ENCODE measurements around the gene ZNF358. TPM values are rescaled to one million over a fixed set of nuclear protein-coding genes. Genes with fewer than 3 reads are reported as not detected.

Gene ZNF358
- polyA plus RNA-seq, 3 donors = 0.41 to 8.6 (median 1.0) TPM

- Mint-ChIP-seq H3K36me3 (peaks cover 50 to 64% of the 10 kb centered on the region in 2 donors), H3K4me3 (peak overlapping the region in 1 of 2 donors; percentile 57), H3K4me1 (peaks cover 51% of the 10 kb centered on the region), H3K27me3 (ENCODE audit: low read depth in 3 of 3) (no peaks in the 10 kb centered on the region), H3K9me3 (peaks cover 0 to 5% (median 0%) of the 10 kb centered on the region in 7 donors), H3K27ac (peak overlapping the region; percentile 98 to 100 (median 99))
- Histone ChIP-seq H3K9ac (ENCODE audit: insufficient read depth, low read length, poor library complexity, severe bottlenecking) (peak overlapping the region; percentile 33), H4K20me1 (ENCODE audit: insufficient read depth, low read length) (no peaks in the 10 kb centered on the region), H3K79me2 (ENCODE audit: insufficient read depth, low read length) (no peaks in the 10 kb centered on the region), H3K4me1 (ENCODE audit: control insufficient read depth in 1 of 2, insufficient read depth in 2 of 2, low read length in 2 of 2) (peaks cover 44 to 48% of the 10 kb centered on the region in 2 donors), H3K27me3 (ENCODE audit: control insufficient read depth in 2 of 2, insufficient read depth in 2 of 2, low read length in 2 of 2) (no peaks in the 10 kb centered on the region), H3K9me3 (replicated peaks in 1 of 2; ENCODE audit: control insufficient read depth in 1 of 2, insufficient read depth in 1 of 2, low read length in 2 of 2) (no peaks in the 10 kb centered on the region), H3K27ac (ENCODE audit: low read depth in 1 of 2, low read length in 2 of 2) (peak overlapping the region; percentile 95 to 98), H3K36me3 (replicated peaks in 1 of 2; ENCODE audit: control insufficient read depth in 1 of 2, insufficient read depth in 2 of 2, low read length in 2 of 2) (peaks cover 43 to 50% of the 10 kb centered on the region in 2 donors), H3K4me3 (replicated peaks in 1 of 3; ENCODE audit: low read depth in 2 of 3, low read length in 3 of 3) (no peak overlapping the region), H3K4me2 (replicated peaks; ENCODE audit: extremely low read depth, low read length, poor library complexity, severe bottlenecking) (no peak overlapping the region), H2AFZ (ENCODE audit: insufficient read depth, low read depth, low read length, poor library complexity, severe bottlenecking) (no peak overlapping the region)
- intact Hi-C loops (cut with micrococcal nuclease) = loop anchor here (5.0 to 10.0 kb wide), 2 partner anchors 50 to 112 kb away; no protein-coding TSS in a partner anchor
- no peak for TF ChIP-seq CTCF (IDR thresholded peaks at IDR 0.05)
- no peak for DNase-seq
- 99% methylated on average over 21 of the region's 24 CpGs for WGBS (ENCODE audit: insufficient coverage)
Measured at GRCh38 chr19:7542556-7543348, 26.8 kb downstream of the ZNF358 start.

- H3K27me3 Mint-ChIP-seq (ENCODE audit: low read depth in 3 of 3) = no peaks in the 10 kb centered on the region
- no peaks in the 10 kb centered on the region for H3K79me2 ChIP-seq (ENCODE audit: insufficient read depth, low read length)
- DNase-seq = peak; percentile 76 to 83 (median 82)
- peak overlapping the region; percentile 51 to 71 for H3K4me3 Mint-ChIP-seq
- peaks cover 43 to 62% of the 10 kb centered on the region in 2 donors for H3K36me3 Mint-ChIP-seq
- peaks cover 50% of the 10 kb centered on the region for H3K4me1 Mint-ChIP-seq
- H3K4me3 ChIP-seq (replicated peaks in 1 of 3; ENCODE audit: low read depth in 2 of 3, low read length in 3 of 3) = peak overlapping the region in 1 of 3 experiments; percentile 47
- H3K4me2 ChIP-seq (replicated peaks; ENCODE audit: extremely low read depth, low read length, poor library complexity, severe bottlenecking) = peak overlapping the region; percentile 41
- H4K20me1 ChIP-seq (ENCODE audit: insufficient read depth, low read length) = no peaks in the 10 kb centered on the region
- WGBS (ENCODE audit: insufficient coverage) = 0% methylated on average over 3 of the region's 3 CpGs
- H3K27ac Mint-ChIP-seq = peak overlapping the region; percentile 98 to 100 (median 99)
- H3K9me3 Mint-ChIP-seq = peaks cover 0 to 5% (median 0%) of the 10 kb centered on the region in 7 donors
- H3K36me3 ChIP-seq (replicated peaks in 1 of 2; ENCODE audit: control insufficient read depth in 1 of 2, insufficient read depth in 2 of 2, low read length in 2 of 2) = peaks cover 33 to 40% of the 10 kb centered on the region in 2 donors
- no peak for TF ChIP-seq CTCF (IDR thresholded peaks at IDR 0.05)
- peak overlapping the region; percentile 95 to 98 for H3K27ac ChIP-seq (ENCODE audit: low read depth in 1 of 2, low read length in 2 of 2)
- intact Hi-C loops (cut with micrococcal nuclease) = loop anchor here (5.0 to 10.0 kb wide), 2 partner anchors 52 to 110 kb away; no protein-coding TSS in a partner anchor
- no peaks in the 10 kb centered on the region for H3K27me3 ChIP-seq (ENCODE audit: control insufficient read depth in 2 of 2, insufficient read depth in 2 of 2, low read length in 2 of 2)
- no peaks in the 10 kb centered on the region for H3K9me3 ChIP-seq (replicated peaks in 1 of 2; ENCODE audit: control insufficient read depth in 1 of 2, insufficient read depth in 1 of 2, low read length in 2 of 2)
- H2AFZ ChIP-seq (ENCODE audit: insufficient read depth, low read depth, low read length, poor library complexity, severe bottlenecking) = no peak overlapping the region
- peaks cover 44 to 48% of the 10 kb centered on the region in 2 donors for H3K4me1 ChIP-seq (ENCODE audit: control insufficient read depth in 1 of 2, insufficient read depth in 2 of 2, low read length in 2 of 2)
- peak overlapping the region; percentile 73 for H3K9ac ChIP-seq (ENCODE audit: insufficient read depth, low read length, poor library complexity, severe bottlenecking)
Measured at GRCh38 chr19:7544626-7545025, 28.7 kb downstream of the ZNF358 start.

Measured in CD14-positive monocyte (primary cell).